HepG2 (cell line): ENCODE results near the gene INO80E. TPM values are rescaled to one million over a fixed set of nuclear protein-coding genes. Genes with fewer than 3 reads are reported as not detected.

Experiments
- ATF7 ChIP-seq, 2 experiments: fragments of 450-650 bp in 1 of 2; sonication (generic) in 1 of 2; formaldehyde crosslinking in 1 of 2; IDR thresholded peaks; 2 replicates each; pipeline versions ENCODE4 v1.4.0 to v1.6.1; 2016 to 2020; ENCODE audit warnings: antibody characterized with exemption in 1 of 2, mild to moderate bottlenecking in 1 of 2, missing genetic modification reagents in 1 of 2
- ETV5 ChIP-seq: IDR thresholded peaks from 2 replicates; pipeline ENCODE4 v1.6.1; 2018; ENCODE audit warnings: missing biosample characterization, missing genetic modification reagents, inconsistent platforms, borderline replicate concordance
- ETV6 ChIP-seq: sonication (generic); formaldehyde crosslinking; conservative IDR thresholded peaks from 2 replicates; pipeline ENCODE4 v1.4.0; 2020; ENCODE audit warnings: missing genetic modification reagents
- HMGA1 ChIP-seq: sonication (generic); formaldehyde crosslinking; conservative IDR thresholded peaks from 2 replicates; pipeline ENCODE4 v1.4.0; 2020; ENCODE audit warnings: missing genetic modification reagents
- KLF9 ChIP-seq: IDR thresholded peaks from 2 replicates; pipeline ENCODE4 v1.6.1; 2016; ENCODE audit warnings: low read depth
- MXD4 ChIP-seq: IDR thresholded peaks from 2 replicates; pipeline ENCODE4 v1.6.1; 2016; ENCODE audit warnings: mild to moderate bottlenecking, missing biosample characterization, missing genetic modification reagents
- SRSF1 ChIP-seq: fragments of 200-400 bp; formaldehyde crosslinking; optimal IDR thresholded peaks from 2 replicates; pipeline ENCODE3; 2017; ENCODE audit warnings: mild to moderate bottlenecking, low read depth, low read length, moderate library complexity
- TAF1 ChIP-seq: sonication (generic); formaldehyde crosslinking; IDR thresholded peaks from 2 replicates; pipeline ENCODE4 v1.4.0; 2020; ENCODE audit warnings: missing genetic modification reagents
- TBX3 ChIP-seq: fragments of 450-650 bp; IDR thresholded peaks from 2 replicates; pipeline ENCODE4 v1.6.1; 2017; ENCODE audit warnings: antibody characterized with exemption, mild to moderate bottlenecking, inconsistent platforms, borderline replicate concordance
- THRA ChIP-seq: sonication (generic); formaldehyde crosslinking; IDR thresholded peaks from 2 replicates; pipeline ENCODE4 v1.4.0; 2020; ENCODE audit warnings: missing genetic modification reagents, borderline replicate concordance
- ZBTB14 ChIP-seq: sonication (generic); formaldehyde crosslinking; IDR thresholded peaks from 2 replicates; pipeline ENCODE4 v1.4.0; 2020; ENCODE audit warnings: missing genetic modification reagents
- ZFP37 ChIP-seq: sonication (generic); formaldehyde crosslinking; IDR thresholded peaks from 2 replicates; pipeline ENCODE4 v1.4.0; 2020; ENCODE audit warnings: missing genetic modification reagents, borderline replicate concordance
- ZNF160 ChIP-seq: sonication (generic); formaldehyde crosslinking; IDR thresholded peaks from 2 replicates; pipeline ENCODE4 v1.8.0; 2022; ENCODE audit warnings: mild to moderate bottlenecking, inconsistent platforms, missing genetic modification reagents
- ZNF207 ChIP-seq: fragments of 450-650 bp; IDR thresholded peaks from 2 replicates; pipeline ENCODE4 v1.6.1; 2016; ENCODE audit warnings: antibody characterized with exemption, borderline replicate concordance
- ZNF296 ChIP-seq: sonication (generic); formaldehyde crosslinking; conservative IDR thresholded peaks from 2 replicates; pipeline ENCODE4 v1.5.0; 2020; ENCODE audit warnings: mild to moderate bottlenecking, missing genetic modification reagents
- ZNF619 ChIP-seq: sonication (generic); formaldehyde crosslinking; IDR thresholded peaks from 2 replicates; pipeline ENCODE4 v1.4.0; 2020; ENCODE audit warnings: mild to moderate bottlenecking, missing genetic modification reagents
- polyA plus RNA-seq, 8 experiments: library from polyadenylated mRNA; depleted of rRNA in 3 of 8; stranded (reverse) in 7 of 8; unstranded in 1 of 8; fragments of >200 nt; fragmentation: Illumina TruSeq in 4 of 8; extraction: Trizol in 4 of 8; gene quantifications; 2 replicates each; pipeline versions ENCODE4 v1.2.1 to v1.2.3, GENCODE V29; 2011 to 2016; ENCODE audit warnings: low read depth in 4 of 8, missing spikeins in 1 of 8, mixed read lengths in 1 of 8; ENCODE audit not compliant: insufficient read depth in 1 of 8
- total RNA-seq, 5 experiments: library from RNA; depleted of rRNA; stranded (reverse); fragments of >200 nt; fragmentation: Illumina TruSeq; extraction: Trizol; gene quantifications; 2 replicates each; pipeline ENCODE4 v1.2.3, GENCODE V29; 2016; ENCODE audit warnings: low read depth in 1 of 5
- TF ChIP-seq, protein P1 (sequence below): sonication (generic); formaldehyde crosslinking; IDR thresholded peaks from 2 replicates; pipeline ENCODE4 v1.8.0; 2022; ENCODE audit warnings: missing genetic modification reagents, mild to moderate bottlenecking, moderate library complexity, borderline replicate concordance
- TF ChIP-seq, protein P2 (sequence below): sonication (generic); formaldehyde crosslinking; IDR thresholded peaks from 2 replicates; pipeline ENCODE4 v1.5.0; 2020; ENCODE audit warnings: mild to moderate bottlenecking, low read depth, missing genetic modification reagents, borderline replicate concordance

The INO80E gene
- total and polyA plus RNA-seq, 2 of the 13 experiments (the other 11 are each of a cell fraction or from before 2014, with no cell fraction given) = 25.8 to 45.6 TPM

DNA sequence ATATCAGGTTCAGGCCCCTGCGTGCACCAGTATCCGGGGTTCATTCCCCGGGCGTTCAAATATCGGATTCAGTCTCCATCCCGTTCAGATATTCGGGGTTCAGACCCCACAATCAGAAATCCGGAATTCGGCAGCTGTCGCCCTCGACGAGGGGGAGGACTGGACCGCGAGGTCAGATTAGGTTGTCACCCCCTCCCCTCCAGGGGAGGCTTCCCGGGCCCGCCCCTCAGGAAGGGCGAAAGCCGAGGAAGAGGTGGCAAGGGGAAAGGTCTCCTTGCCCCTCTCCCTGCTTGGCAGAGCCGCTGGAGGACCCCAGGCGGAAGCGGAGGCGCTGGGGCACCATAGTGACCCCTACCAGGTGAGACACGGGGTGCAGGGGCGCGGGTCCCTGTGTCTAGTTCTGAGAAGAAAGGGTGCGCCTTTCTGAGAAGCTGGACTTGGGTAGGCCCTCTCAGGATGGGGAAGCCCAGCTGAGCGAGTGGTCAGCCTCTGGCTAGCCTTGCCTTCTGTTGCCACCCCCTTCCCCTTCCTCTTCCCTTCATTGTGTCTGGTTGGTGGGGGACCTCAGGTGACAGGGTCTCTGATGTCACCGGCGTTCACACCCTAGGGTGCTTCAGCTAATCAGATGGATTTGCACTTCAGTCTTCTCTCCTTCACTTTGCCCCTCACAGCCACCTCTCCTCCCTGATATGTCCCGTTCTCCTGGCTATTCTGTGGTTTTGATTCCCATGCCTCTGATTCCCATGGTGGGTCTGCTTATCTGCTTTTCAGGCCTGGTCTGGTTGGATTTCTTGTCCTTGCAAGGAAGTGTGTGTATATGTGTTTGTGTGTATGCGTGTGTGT is 21.5 kb upstream of the INO80E start (continued):
- TF ChIP-seq ZNF207 = peak; percentile 20; the same call in 1 of the 2 replicates
- TF ChIP-seq ZNF160 (CRISPR knock-in tag) = 0 out of 2 replicates have a peak, but pooled peaks have one; percentile 20
- TF ChIP-seq MXD4 (CRISPR knock-in tag) = 0 out of 2 replicates have a peak, but pooled peaks have one; percentile 20
- TF ChIP-seq THRA = 0 out of 2 replicates have a peak, but pooled peaks have one; percentile 15
- TF ChIP-seq ATF7 (IDR thresholded peaks at IDR 0.05) = no peak
- 0 out of 2 replicates have a peak, but pooled peaks have one; percentile 48 for TF ChIP-seq ATF7 (CRISPR knock-in tag; IDR thresholded peaks at IDR 0.05)
- no peak for TF ChIP-seq ZBTB14 (CRISPR knock-in tag)
- TF ChIP-seq KLF9 (CRISPR knock-in tag) = no peak
- TF ChIP-seq ZNF619 = peak; percentile 59; the same call in 1 of the 2 replicates
- TF ChIP-seq, protein P1, sequence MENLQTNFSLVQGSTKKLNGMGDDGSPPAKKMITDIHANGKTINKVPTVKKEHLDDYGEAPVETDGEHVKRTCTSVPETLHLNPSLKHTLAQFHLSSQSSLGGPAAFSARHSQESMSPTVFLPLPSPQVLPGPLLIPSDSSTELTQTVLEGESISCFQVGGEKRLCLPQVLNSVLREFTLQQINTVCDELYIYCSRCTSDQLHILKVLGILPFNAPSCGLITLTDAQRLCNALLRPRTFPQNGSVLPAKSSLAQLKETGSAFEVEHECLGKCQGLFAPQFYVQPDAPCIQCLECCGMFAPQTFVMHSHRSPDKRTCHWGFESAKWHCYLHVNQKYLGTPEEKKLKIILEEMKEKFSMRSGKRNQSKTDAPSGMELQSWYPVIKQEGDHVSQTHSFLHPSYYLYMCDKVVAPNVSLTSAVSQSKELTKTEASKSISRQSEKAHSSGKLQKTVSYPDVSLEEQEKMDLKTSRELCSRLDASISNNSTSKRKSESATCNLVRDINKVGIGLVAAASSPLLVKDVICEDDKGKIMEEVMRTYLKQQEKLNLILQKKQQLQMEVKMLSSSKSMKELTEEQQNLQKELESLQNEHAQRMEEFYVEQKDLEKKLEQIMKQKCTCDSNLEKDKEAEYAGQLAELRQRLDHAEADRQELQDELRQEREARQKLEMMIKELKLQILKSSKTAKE (CRISPR knock-in tag) = peak; percentile 29; the same call in 1 of the 2 replicates
- peak; percentile 2 for TF ChIP-seq SRSF1
- TF ChIP-seq ZNF296 (CRISPR knock-in tag) = 0 out of 2 replicates have a peak, but pooled peaks have one; percentile 8
- TF ChIP-seq HMGA1 (CRISPR knock-in tag) = no peak
- 0 out of 2 replicates have a peak, but pooled peaks have one; percentile 20 for TF ChIP-seq TAF1 (CRISPR knock-in tag)
- 0 out of 2 replicates have a peak, but pooled peaks have one; percentile 14 for TF ChIP-seq ETV6 (CRISPR knock-in tag)
- TF ChIP-seq, protein P2, sequence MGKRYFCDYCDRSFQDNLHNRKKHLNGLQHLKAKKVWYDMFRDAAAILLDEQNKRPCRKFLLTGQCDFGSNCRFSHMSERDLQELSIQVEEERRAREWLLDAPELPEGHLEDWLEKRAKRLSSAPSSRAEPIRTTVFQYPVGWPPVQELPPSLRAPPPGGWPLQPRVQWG (CRISPR knock-in tag) = no peak
- peak; percentile 29; the same call in 1 of the 2 replicates for TF ChIP-seq TBX3
- TF ChIP-seq ZFP37 (CRISPR knock-in tag) = no peak
- TF ChIP-seq ETV5 (CRISPR knock-in tag) = peak; percentile 13; the same call in 1 of the 2 replicates
